HG03558 (cell line): ENCODE measurements around the gene BCAS3.
A peak's percentile ranks its signal among the peaks of the same experiment; 100 is the strongest.

ENCODE experiments used
- ATAC-seq: cut with Tn5 transposase; IDR thresholded peaks from one replicate; pipeline ENCODE4 v1.9.1; 2021; ENCODE audit warnings: moderate number of reproducible peaks; ENCODE audit not compliant: unreplicated experiment; ENCODE audit errors: extremely low read depth

The BCAS3 gene

DNA sequence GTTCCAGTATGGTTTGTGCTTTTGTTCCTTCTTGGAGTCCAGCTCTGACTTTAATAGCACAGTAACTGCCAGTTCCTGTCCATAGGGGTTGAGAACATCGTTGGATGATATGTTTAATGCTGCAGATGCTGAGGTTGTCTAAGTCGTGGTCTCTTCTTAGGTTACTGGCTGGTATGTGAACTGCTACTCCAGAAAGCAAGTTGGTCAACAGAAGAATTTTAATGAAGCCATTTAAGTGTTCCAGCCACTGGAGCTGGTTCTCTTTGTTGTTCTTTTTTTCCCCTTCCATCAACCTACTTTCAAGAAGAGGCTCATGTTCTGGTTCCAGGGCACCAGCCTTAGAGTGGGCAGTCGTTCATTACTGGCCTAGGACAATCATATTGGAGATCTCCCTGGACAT is 581.7 kb downstream of the BCAS3 start:
- ATAC-seq: no peak

DNA sequence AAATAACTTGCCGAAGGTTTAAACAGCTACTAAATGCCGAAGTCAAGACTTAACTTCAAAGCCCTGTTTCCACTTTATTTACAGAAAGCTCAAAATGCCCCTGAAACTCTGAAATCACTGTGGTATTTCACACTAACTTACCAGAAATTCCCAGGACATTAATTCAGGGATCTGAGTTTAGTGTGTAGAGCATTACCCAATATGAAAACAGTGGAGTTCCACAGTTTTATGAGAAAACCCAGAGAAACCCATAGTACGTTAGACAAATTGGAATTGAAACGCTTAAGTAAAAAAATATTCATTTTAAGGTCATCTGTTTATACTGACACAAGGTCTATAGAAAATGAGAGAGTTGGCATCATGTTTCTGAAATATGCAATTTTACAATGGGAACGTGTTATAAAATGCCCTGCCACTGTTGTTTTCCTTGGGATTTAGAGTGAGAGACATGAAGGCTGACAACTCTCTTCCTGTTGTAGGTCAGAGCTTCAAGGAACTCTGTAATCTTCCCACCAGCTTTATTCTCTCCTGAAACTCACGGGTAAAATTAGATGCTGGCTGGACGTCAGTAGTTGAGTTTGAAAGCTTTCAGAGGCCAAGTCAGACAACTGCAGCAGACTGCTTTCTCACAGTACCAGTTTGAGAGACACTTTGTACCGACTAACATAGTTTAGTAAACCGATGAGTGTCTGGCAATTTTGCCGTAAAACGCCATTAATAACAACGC is 582.6 kb downstream of the BCAS3 start:
- ATAC-seq: no peak

DNA sequence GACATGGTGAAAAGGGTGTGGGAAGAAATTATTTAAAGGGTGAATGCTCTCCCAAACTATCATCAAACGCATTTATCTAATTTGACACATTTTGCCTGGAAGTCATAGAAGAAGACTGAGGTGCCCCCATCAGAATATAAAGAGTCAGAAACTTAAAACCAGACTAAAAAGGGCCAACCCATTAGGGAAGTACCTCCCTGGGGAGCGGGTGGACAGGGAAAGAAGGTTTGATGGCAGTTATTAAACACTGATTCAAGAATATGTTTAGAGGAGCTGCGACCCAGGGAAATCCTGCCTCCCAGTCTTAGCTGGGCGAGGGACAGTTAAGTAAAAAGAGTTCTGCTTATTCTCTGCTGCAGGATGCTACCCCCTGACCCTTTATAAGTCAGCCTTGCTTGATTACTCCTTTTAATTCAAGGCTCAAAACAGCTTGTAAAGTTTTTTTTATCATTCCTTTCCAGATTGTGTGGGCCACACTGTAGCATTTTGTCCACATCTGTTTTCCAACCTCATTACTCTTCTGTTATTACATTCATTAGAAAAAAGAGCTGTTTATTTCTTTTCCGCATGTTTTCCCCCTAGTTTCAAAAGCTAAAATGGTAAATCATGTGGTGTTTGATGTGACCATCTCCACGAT is 583.5 kb downstream of the BCAS3 start:
- ATAC-seq: no peak

- ATAC-seq: no peak
Observed at GRCh38 chr17:61265397-61265796, 587.7 kb downstream of the BCAS3 start.

DNA sequence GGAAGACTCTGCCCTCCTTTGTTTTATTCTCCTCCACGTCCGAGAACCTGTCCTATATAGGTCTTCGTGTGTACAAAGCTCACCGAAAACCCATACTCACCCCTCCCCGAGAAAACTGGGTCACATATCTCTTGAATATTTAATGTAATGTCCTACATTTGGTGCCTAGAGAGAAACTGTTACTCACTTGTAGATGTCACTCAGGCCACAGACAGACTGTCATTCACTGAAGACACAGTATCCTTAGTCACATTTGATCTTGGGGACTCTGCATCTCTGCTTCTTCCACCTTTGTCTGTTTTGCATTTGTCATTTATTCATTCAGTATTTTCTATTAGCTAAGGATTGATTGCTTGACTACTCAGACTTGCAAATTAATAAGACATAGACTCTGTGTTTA is 590.2 kb downstream of the BCAS3 start:
- ATAC-seq: no peak

DNA sequence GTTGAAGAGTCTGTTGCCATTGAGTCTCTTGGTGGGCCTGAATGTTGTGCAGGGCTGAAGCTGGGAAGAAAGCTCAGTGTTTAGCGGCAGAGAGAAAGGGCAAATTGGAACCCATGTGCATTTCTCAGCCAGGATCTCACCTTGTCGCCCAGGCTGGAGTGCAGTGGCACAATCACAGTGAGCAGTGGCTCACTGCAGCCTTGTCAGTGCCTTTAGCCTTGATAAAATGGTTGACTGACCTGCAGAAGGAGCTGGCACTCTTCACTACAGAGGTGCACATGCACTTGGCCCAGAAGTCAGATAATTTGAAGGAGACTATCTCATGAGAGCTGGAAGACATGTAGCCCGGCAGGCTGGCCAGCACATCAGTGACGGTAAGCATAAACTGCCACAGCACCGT is 597.7 kb downstream of the BCAS3 start:
- ATAC-seq: no peak

DNA sequence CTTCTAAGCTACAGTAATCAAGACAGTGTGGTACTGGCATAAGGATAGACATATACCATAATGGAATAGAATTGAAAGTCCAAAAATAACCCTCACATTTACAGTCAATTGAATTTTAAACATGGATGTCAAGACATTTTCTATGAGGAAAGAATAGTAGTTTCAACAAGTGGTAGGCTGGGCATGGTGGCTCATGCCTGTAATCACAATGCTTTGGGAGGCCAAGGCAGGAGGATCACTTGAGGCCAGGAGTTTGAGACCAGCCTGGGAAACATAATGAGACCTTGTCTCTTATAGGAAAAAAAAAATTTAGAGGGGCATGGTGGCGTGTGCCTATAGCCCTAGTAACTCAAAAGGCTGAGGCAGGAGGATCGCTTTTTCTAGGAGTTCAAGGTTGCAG is 599.2 kb downstream of the BCAS3 start:
- no peak for ATAC-seq

- ATAC-seq: no peak
Observed at GRCh38 chr17:61279476-61280145, 602.0 kb downstream of the BCAS3 start.

- peak; percentile 67 for ATAC-seq
Observed at GRCh38 chr17:61280338-61280737, 602.7 kb downstream of the BCAS3 start.

DNA sequence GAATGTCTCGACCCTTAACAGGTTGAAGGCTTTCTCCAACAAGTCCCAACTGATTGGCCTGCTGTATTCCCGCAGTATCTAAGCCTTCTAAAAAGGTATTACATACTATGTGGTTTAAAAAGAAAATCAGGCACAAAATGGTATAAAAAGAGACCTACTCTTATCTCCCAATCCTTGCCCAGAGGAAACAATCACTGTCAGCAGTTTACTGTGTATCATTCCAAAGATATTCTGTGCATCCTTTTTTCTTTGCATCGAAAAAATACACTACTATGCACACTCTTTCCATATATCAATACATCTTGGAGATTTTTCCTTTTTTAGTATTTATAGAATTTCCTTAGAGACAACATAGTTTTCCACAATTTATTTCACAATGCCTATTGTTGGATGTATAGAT is 603.2 kb downstream of the BCAS3 start:
- ATAC-seq: no peak

DNA sequence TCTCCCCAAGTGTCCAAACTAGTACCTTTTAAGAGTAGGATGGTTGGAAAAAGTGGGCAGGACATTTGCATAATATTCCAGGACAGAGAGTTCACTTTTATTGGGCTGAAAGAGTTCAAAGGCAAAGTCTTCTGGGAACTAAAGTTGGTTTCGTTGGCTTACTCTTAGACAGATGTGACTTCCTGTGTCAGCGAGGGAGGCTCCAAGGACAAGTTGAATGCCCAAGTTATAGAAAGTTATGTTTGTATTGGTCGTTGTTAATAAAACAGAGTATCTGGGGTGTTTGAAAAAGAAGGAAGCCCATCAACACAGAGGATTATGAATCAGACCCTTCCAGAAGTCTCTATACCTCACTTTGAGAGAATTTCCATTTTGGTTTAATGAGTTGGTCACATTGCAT is 604.7 kb downstream of the BCAS3 start:
- ATAC-seq: no peak

GRCh38 chr17:61283043-61283442 is 605.4 kb downstream of the BCAS3 start:
- no peak for ATAC-seq

DNA sequence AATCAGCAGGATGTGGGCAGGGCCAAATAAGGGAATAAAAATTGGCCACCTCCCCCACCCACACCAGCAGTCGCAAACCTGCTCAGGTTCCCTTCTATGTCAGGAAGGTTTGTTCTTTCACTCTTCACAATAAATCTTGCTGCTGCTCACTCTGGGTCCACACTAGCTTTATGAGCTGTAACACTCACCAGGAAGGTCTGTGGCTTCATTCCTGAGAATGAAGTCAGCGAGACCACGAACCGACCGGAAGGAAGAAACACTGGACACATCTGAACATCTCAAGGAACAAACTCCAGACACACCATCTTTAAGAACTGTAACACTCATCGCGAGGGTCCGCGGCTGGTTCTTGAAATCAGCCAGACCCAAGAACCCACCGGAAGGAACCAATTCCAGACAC is 606.5 kb downstream of the BCAS3 start:
- no peak for ATAC-seq

DNA sequence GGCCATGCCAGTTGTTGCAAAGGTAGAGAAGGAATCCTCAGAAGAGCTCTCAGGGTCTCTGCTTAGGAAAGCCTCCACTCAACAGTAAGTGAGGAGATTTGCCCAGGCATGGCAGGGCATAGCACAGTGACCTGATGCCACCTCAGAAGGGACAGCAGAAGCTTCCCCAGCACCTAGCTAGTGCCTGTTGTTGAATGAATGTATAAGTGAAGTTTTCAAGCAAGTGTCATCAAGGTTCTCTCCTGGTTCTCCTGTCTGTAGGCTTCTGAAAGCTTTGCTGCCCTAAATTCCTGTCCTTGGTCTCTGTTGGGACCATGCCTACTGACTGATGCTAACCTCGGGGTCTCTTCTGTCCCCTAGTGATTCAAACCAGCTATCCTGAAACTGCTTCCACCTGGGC is 607.1 kb downstream of the BCAS3 start:
- ATAC-seq: no peak

DNA sequence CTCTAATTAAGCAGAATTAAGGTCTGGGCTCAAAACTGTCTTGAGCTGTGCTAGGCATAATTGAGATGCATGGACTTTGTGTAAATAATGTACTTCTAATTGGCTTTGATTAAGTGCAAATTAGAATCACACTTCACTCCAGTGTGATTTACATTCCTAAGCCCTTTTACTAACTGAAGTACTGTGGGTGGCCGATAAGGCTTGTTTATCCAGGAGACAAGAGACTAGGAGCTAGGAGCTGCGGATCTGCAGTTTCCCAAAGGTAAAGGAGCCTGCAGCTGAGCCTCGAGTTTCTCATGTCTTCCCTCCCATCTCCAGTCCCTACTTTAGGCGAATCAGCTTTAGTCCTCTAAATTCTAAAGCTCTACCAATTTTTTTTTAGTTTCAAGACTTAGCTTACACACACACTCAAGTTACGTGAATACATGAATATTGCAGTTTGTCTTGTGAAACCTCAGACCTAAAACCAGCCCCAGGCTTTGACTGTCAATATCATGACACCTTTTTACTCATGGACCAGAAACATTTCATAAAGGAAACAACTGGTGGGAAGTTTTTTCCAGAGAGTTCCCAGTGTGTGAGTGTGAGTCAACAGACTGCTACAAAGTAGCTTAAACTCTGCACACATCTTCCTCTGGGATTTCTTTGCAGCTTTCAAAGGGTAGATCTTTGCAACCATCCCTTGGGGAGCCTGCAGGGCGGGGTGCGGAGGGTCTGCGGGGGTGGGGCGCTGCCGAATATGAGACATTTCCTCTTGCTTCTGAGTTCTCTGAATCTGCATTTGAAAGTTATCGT is 608.1 kb downstream of the BCAS3 start:
- no peak for ATAC-seq

GRCh38 chr17:61286449-61286848 is 608.8 kb downstream of the BCAS3 start:
- no peak for ATAC-seq

GRCh38 chr17:61289408-61290385 is 612.0 kb downstream of the BCAS3 start:
- ATAC-seq: no peak

DNA sequence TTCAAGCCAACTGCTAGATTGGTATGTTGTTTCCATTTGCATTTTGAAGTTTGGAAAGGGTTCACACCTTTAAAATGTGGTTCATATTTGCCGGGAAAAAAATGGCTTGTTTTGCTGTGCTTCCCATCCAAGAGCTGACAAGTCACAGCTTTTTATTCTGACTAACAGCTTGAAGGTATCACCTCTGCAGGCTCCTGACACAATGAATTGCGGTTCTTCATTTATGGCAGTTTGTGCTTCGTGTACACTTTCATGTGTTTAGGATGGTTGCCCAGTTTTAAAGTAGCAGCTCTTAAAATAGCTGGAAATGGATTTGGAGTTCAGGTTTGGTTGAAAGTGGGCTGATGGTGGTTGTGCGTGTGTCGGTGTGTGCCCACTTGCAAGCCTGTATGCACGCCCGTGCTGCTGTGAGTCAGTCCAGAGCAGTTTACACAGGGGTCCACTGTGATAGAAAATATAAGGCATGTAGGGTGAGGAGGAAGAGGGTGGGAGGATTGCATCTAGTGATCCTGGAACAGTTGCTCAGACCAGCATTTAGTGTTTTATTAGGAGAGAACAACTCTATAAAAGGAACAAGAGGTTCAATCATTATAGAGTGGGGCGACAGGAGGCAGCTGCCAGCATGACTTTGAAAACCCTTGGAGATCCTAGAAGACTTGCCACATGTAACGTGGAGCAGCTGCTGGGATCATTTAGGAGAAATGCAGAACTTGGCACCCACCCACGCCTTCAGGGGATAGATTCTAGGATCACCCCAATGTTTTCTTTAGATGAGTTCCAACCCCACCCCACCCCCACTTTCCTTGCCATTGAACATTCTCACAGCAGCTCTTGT is 614.0 kb downstream of the BCAS3 start:
- ATAC-seq: no peak

- no peak for ATAC-seq
Observed at GRCh38 chr17:61294286-61294685, 616.6 kb downstream of the BCAS3 start.
